SK-N-SH treated with all-trans-retinoic acid at 6 μM for 48 hours (cell line): ENCODE results near the gene SCG2.

Source experiments
- ATAC-seq: fragments of 200-7000 bp; cut with Tn5 transposase; 3 replicates; pipeline ENCODE4 v1.9.1; 2020; ENCODE audit warnings: mild to moderate bottlenecking, moderate library complexity
- ARNTL ChIP-seq: fragments of 450-650 bp; formaldehyde crosslinking; IDR thresholded peaks from 2 replicates; pipeline ENCODE4 v1.5.0; 2020; ENCODE audit warnings: low read depth, mild to moderate bottlenecking, moderate library complexity, borderline replicate concordance
- BACH2 ChIP-seq: fragments of 250-450 bp; sonication (Bioruptor Pico); IDR thresholded peaks from 2 replicates; pipeline ENCODE4 v1.9.0; 2021; ENCODE audit warnings: mild to moderate bottlenecking, borderline replicate concordance
- CSDC2 ChIP-seq: fragments of 250-450 bp; sonication (Bioruptor Pico); IDR thresholded peaks from 2 replicates; pipeline ENCODE4 v1.5.0; 2020; ENCODE audit warnings: mild to moderate bottlenecking, moderate library complexity
- ESRRG ChIP-seq: fragments of 250-450 bp; sonication (Bioruptor Pico); IDR thresholded peaks from 2 replicates; pipeline ENCODE4 v1.6.1; 2021; ENCODE audit warnings: mild to moderate bottlenecking
- GLIS3 ChIP-seq: fragments of 250-450 bp; sonication (Bioruptor Pico); IDR thresholded peaks from 2 replicates; pipeline ENCODE4 v1.5.0; 2020; ENCODE audit warnings: mild to moderate bottlenecking, moderate library complexity
- OSR1 ChIP-seq: fragments of 250-450 bp; sonication (Bioruptor Pico); IDR thresholded peaks from 2 replicates; pipeline ENCODE4 v1.8.0; 2022; ENCODE audit warnings: moderate library complexity, mild to moderate bottlenecking, inconsistent platforms
- PPARA ChIP-seq: fragments of 250-450 bp; sonication (Bioruptor Pico); IDR thresholded peaks from 2 replicates; pipeline ENCODE4 v1.5.0; 2020; ENCODE audit warnings: mild to moderate bottlenecking, borderline replicate concordance
- RARB ChIP-seq: fragments of 250-450 bp; sonication (Bioruptor Pico); IDR thresholded peaks from 2 replicates; pipeline ENCODE4 v1.8.0; 2021; ENCODE audit warnings: mild to moderate bottlenecking, moderate library complexity
- SNAI2 ChIP-seq: fragments of 250-450 bp; sonication (Bioruptor Pico); IDR thresholded peaks from 2 replicates; pipeline ENCODE4 v1.5.0; 2020; ENCODE audit warnings: mild to moderate bottlenecking, moderate library complexity
- TOX ChIP-seq: fragments of 250-450 bp; sonication (Bioruptor Pico); IDR thresholded peaks from 2 replicates; pipeline ENCODE4 v1.8.0; 2021; ENCODE audit warnings: mild to moderate bottlenecking, moderate library complexity, borderline replicate concordance
- ZC3H10 ChIP-seq: fragments of 250-450 bp; sonication (Bioruptor Pico); IDR thresholded peaks from 2 replicates; pipeline ENCODE4 v1.5.1; 2021; ENCODE audit warnings: mild to moderate bottlenecking, moderate library complexity
- ZFP3 ChIP-seq: fragments of 250-450 bp; sonication (Bioruptor Pico); IDR thresholded peaks from 2 replicates; pipeline ENCODE4 v1.5.0; 2020; ENCODE audit warnings: mild to moderate bottlenecking, moderate library complexity
- ZFP30 ChIP-seq: fragments of 450-650 bp; formaldehyde crosslinking; IDR thresholded peaks from 2 replicates; pipeline ENCODE4 v1.5.0; 2022; ENCODE audit warnings: mild to moderate bottlenecking, moderate library complexity
- ZNF70 ChIP-seq: fragments of 450-650 bp; formaldehyde crosslinking; IDR thresholded peaks from 2 replicates; pipeline ENCODE4 v1.5.0; 2020; ENCODE audit warnings: mild to moderate bottlenecking, moderate library complexity
- ZNF8 ChIP-seq: fragments of 450-650 bp; formaldehyde crosslinking; IDR thresholded peaks from 2 replicates; pipeline ENCODE4 v1.5.0; 2020; ENCODE audit warnings: mild to moderate bottlenecking, moderate library complexity
- TF ChIP-seq, protein P1 (sequence below): fragments of 250-450 bp; sonication (Bioruptor Pico); IDR thresholded peaks from 2 replicates; pipeline ENCODE4 v1.5.1; 2021; ENCODE audit warnings: mild to moderate bottlenecking, moderate library complexity
- TF ChIP-seq, protein P2 (sequence below): fragments of 250-450 bp; sonication (Bioruptor Pico); IDR thresholded peaks from 2 replicates; pipeline ENCODE4 v1.5.0; 2020; ENCODE audit warnings: mild to moderate bottlenecking, moderate library complexity
- TF ChIP-seq, protein P3 (sequence below): fragments of 250-450 bp; sonication (Bioruptor Pico); IDR thresholded peaks from 2 replicates; pipeline ENCODE4 v1.5.1; 2020; ENCODE audit warnings: low read depth, mild to moderate bottlenecking, moderate library complexity
- TF ChIP-seq, protein P4 (sequence below): fragments of 250-450 bp; sonication (Bioruptor Pico); IDR thresholded peaks from 2 replicates; pipeline ENCODE4 v1.8.0; 2021; ENCODE audit warnings: low read depth, mild to moderate bottlenecking, moderate library complexity, borderline replicate concordance
- TF ChIP-seq, protein P5 (sequence below): fragments of 250-450 bp; sonication (Bioruptor Pico); IDR thresholded peaks from 2 replicates; pipeline ENCODE4 v1.8.0; 2020; ENCODE audit warnings: mild to moderate bottlenecking, moderate library complexity, borderline replicate concordance

The SCG2 gene

DNA sequence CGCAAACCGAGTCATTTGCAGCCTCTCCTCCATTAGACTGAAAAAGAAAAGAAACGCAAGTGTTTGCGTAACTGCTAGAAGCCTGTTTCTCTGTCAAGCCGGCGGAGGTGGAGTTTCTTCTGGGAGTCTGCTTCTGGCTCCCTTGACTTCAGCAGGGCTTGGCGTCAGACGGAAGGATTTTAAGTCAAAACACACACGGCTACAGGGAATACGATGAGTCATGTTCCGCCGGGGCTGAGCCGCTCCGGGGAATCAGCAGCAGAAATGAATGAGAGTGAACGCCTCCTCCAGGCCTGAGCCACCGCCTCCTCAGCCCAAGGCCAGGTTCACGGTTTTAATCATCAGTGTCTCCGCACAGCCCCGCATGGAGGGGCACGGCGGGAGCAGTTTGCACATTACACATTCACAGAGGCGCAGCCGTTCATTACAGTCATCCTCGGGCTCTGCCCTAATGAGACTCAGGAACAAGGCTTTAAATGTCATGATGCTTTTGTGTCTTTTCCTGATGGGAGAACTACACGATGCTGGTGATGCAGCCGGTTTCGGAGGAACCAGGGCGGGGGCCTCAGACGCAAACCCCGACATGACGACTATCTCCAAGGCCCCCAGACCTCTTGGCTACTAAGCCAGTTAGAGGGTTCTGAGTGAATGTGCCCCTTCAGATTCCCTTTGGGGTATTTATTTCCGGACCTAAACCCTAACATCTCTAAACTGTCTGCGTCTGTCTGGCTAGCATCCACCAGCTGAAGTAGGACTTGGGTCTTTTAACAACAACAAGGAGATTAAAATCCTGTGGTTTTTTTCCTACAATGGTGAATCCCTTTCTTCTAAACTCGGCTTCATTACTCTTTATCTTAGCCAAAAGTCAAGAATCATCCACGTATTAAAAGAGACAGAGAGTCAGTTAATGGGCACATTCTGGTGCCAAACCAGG, 11.1 kb upstream of the SCG2 start (continued):
- TF ChIP-seq, protein P1, sequence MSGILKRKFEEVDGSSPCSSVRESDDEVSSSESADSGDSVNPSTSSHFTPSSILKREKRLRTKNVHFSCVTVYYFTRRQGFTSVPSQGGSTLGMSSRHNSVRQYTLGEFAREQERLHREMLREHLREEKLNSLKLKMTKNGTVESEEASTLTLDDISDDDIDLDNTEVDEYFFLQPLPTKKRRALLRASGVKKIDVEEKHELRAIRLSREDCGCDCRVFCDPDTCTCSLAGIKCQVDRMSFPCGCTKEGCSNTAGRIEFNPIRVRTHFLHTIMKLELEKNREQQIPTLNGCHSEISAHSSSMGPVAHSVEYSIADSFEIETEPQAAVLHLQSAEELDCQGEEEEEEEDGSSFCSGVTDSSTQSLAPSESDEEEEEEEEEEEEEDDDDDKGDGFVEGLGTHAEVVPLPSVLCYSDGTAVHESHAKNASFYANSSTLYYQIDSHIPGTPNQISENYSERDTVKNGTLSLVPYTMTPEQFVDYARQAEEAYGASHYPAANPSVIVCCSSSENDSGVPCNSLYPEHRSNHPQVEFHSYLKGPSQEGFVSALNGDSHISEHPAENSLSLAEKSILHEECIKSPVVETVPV (CRISPR knock-in tag) = no peak
- TF ChIP-seq ZC3H10 (CRISPR knock-in tag) (no peak; the same call in 1 of the 2 replicates), ZNF70 (CRISPR knock-in tag) (no peak), BACH2 (CRISPR knock-in tag) (no peak; the same call in 1 of the 2 replicates), ESRRG (no peak), PPARA (no peak), GLIS3 (CRISPR knock-in tag) (no peak), ZFP30 (CRISPR knock-in tag) (no peak), TOX (CRISPR knock-in tag) (no peak), SNAI2 (CRISPR knock-in tag) (no peak)
- TF ChIP-seq, protein P2, sequence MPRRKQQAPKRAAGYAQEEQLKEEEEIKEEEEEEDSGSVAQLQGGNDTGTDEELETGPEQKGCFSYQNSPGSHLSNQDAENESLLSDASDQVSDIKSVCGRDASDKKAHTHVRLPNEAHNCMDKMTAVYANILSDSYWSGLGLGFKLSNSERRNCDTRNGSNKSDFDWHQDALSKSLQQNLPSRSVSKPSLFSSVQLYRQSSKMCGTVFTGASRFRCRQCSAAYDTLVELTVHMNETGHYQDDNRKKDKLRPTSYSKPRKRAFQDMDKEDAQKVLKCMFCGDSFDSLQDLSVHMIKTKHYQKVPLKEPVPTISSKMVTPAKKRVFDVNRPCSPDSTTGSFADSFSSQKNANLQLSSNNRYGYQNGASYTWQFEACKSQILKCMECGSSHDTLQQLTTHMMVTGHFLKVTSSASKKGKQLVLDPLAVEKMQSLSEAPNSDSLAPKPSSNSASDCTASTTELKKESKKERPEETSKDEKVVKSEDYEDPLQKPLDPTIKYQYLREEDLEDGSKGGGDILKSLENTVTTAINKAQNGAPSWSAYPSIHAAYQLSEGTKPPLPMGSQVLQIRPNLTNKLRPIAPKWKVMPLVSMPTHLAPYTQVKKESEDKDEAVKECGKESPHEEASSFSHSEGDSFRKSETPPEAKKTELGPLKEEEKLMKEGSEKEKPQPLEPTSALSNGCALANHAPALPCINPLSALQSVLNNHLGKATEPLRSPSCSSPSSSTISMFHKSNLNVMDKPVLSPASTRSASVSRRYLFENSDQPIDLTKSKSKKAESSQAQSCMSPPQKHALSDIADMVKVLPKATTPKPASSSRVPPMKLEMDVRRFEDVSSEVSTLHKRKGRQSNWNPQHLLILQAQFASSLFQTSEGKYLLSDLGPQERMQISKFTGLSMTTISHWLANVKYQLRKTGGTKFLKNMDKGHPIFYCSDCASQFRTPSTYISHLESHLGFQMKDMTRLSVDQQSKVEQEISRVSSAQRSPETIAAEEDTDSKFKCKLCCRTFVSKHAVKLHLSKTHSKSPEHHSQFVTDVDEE (CRISPR knock-in tag) = no peak

DNA sequence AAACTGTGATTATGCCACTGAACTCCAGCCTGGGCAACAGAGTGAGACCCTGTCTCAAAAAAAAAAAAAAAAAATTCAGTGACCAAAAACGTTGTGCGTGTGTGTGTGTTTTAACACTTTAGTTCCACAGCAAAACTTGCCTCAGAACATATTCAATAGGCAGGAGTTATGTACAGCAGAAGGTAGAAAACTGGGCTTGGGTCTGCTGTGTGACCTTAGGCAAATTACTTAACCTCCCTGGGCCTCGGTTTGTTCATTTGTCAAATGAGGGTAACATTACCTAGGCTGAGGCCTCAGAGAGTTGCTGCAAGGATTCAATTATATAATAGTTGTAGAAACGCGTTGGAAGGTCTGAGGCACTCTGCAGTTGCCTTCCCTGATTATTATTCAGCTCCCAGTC, 10.3 kb upstream of the SCG2 start:
- no peak for TF ChIP-seq OSR1
- no peak for TF ChIP-seq SNAI2 (CRISPR knock-in tag)
- TF ChIP-seq, protein P3, sequence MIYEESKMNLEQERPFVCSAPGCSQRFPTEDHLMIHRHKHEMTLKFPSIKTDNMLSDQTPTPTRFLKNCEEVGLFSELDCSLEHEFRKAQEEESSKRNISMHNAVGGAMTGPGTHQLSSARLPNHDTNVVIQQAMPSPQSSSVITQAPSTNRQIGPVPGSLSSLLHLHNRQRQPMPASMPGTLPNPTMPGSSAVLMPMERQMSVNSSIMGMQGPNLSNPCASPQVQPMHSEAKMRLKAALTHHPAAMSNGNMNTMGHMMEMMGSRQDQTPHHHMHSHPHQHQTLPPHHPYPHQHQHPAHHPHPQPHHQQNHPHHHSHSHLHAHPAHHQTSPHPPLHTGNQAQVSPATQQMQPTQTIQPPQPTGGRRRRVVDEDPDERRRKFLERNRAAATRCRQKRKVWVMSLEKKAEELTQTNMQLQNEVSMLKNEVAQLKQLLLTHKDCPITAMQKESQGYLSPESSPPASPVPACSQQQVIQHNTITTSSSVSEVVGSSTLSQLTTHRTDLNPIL = no peak
- TF ChIP-seq ZFP30 (CRISPR knock-in tag) = no peak
- TF ChIP-seq ZNF70 (CRISPR knock-in tag) = no peak
- no peak for TF ChIP-seq ZC3H10 (CRISPR knock-in tag)
- no peak for TF ChIP-seq PPARA
- TF ChIP-seq ZNF8 = no peak
- ATAC-seq = peak; percentile 27

DNA sequence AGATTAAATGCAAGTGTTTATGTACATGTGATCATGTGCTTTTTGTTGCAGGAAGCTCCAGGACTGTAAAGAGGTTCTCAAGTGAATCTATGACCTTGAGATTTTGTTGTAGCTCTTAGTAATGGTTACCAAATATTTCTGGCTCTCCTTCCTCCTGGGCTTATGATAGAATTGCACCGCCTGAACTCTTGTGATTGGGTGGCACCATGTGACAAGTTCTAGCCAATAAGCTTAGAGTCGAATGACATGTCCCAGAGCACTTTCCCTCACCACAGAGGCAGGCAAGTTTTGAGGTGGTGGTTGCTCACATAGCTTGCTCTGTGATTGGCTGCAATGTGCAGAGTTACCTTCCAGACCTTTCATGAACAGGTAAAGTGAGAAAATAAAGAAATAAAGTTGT, 8.9 kb upstream of the SCG2 start:
- ATAC-seq = no peak
- TF ChIP-seq, protein P3 = no peak
- TF ChIP-seq BACH2 (CRISPR knock-in tag) = no peak

DNA sequence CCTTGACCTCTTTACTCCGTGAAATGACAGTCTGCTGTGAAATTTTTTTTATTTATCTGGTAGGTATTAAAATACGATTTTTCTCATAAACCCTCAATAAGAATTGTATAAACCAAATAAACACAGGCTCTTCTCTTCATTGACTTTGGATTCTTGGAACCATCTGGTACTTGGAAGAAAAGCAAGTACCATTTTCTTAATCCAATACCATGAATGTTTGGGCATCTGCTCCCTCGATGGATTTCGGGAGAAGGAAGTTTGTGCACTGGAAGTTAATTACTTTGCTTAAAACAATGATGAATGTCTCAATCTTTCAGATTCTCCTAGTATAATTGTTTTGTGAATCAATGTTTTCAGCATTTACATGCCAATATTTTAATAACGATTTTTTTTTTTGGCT, 5.3 kb upstream of the SCG2 start:
- ATAC-seq = no peak
- TF ChIP-seq SNAI2 (CRISPR knock-in tag) (no peak), PPARA (no peak), ARNTL (no peak), ZFP3 (CRISPR knock-in tag) (no peak), ZNF8 (no peak), RARB (CRISPR knock-in tag) (no peak), ZNF70 (CRISPR knock-in tag) (no peak), CSDC2 (CRISPR knock-in tag) (no peak)
- TF ChIP-seq, protein P4, sequence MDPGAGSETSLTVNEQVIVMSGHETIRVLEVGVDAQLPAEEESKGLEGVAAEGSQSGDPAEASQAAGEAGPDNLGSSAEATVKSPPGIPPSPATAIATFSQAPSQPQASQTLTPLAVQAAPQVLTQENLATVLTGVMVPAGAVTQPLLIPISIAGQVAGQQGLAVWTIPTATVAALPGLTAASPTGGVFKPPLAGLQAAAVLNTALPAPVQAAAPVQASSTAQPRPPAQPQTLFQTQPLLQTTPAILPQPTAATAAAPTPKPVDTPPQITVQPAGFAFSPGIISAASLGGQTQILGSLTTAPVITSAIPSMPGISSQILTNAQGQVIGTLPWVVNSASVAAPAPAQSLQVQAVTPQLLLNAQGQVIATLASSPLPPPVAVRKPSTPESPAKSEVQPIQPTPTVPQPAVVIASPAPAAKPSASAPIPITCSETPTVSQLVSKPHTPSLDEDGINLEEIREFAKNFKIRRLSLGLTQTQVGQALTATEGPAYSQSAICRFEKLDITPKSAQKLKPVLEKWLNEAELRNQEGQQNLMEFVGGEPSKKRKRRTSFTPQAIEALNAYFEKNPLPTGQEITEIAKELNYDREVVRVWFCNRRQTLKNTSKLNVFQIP (CRISPR knock-in tag) = no peak
- TF ChIP-seq, protein P2 (CRISPR knock-in tag) = no peak
- TF ChIP-seq, protein P5, sequence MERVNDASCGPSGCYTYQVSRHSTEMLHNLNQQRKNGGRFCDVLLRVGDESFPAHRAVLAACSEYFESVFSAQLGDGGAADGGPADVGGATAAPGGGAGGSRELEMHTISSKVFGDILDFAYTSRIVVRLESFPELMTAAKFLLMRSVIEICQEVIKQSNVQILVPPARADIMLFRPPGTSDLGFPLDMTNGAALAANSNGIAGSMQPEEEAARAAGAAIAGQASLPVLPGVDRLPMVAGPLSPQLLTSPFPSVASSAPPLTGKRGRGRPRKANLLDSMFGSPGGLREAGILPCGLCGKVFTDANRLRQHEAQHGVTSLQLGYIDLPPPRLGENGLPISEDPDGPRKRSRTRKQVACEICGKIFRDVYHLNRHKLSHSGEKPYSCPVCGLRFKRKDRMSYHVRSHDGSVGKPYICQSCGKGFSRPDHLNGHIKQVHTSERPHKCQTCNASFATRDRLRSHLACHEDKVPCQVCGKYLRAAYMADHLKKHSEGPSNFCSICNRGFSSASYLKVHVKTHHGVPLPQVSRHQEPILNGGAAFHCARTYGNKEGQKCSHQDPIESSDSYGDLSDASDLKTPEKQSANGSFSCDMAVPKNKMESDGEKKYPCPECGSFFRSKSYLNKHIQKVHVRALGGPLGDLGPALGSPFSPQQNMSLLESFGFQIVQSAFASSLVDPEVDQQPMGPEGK (CRISPR knock-in tag) = no peak
